Subcutaneous abdominal adipose tissue (tissue), 5 donors: ENCODE measurements around the gene ITGA5.

ENCODE experiments used
- H3K27ac ChIP-seq: one replicate; pipeline ENCODE4 v1.7.0; 2013; ENCODE audit warnings: low read depth, mild to moderate bottlenecking, inconsistent platforms, low read length, moderate library complexity
- H3K27me3 ChIP-seq, 5 donors: one replicate each; pipeline ENCODE4 v1.7.0; 2013; ENCODE audit warnings: low read length in 5 of 5, inconsistent platforms in 1 of 5; ENCODE audit not compliant: control insufficient read depth in 5 of 5, insufficient read depth in 4 of 5
- H3K36me3 ChIP-seq, 5 donors: one replicate each; pipeline ENCODE4 v1.7.0; 2013; ENCODE audit warnings: low read length in 5 of 5; ENCODE audit not compliant: control insufficient read depth in 5 of 5, insufficient read depth in 5 of 5
- H3K4me1 ChIP-seq, 5 donors: one replicate each; pipeline ENCODE4 v1.7.0; 2013; ENCODE audit warnings: low read length in 5 of 5, mild to moderate bottlenecking in 3 of 5, moderate library complexity in 1 of 5; ENCODE audit not compliant: control insufficient read depth in 5 of 5, insufficient read depth in 5 of 5
- H3K4me3 ChIP-seq, 5 donors: one replicate each; pipeline ENCODE4 v1.7.0; 2013; ENCODE audit warnings: low read length in 5 of 5, low read depth in 1 of 5
- H3K9ac ChIP-seq, 5 donors: one replicate each; pipeline ENCODE4 v1.7.0; 2013; ENCODE audit warnings: low read length in 5 of 5, mild to moderate bottlenecking in 4 of 5, moderate library complexity in 3 of 5
- H3K9me3 ChIP-seq, 5 donors: one replicate each; pipeline ENCODE4 v1.7.0; 2013; ENCODE audit warnings: low read length in 5 of 5; ENCODE audit not compliant: control insufficient read depth in 5 of 5
- donor health status: healthy.
- donor health status: healthy.
- donor health status: healthy.
- donor health status: healthy.
- donor health status: healthy.

Gene ITGA5

GRCh38 chr12:54349679-54350078 lies 69.4 kb downstream of the ITGA5 start:
- Histone ChIP-seq H3K9me3 (no peaks in the 10 kb centered on the region), H3K4me3 (no peak overlapping the region), H3K27ac (no peak overlapping the region), H3K9ac (peak overlapping the region in 1 of 5 donors; percentile 38), H3K4me1 (peaks cover 14 to 52% (median 42%) of the 10 kb centered on the region in 5 donors), H3K36me3 (peaks cover 23 to 65% (median 61%) of the 10 kb centered on the region in 5 donors), H3K27me3 (no peaks in the 10 kb centered on the region)

GRCh38 chr12:54349036-54349435 lies 70.0 kb downstream of the ITGA5 start:
- Histone ChIP-seq H3K9ac (no peak overlapping the region), H3K27ac (no peak overlapping the region), H3K9me3 (no peaks in the 10 kb centered on the region)

More at GRCh38 chr12:54349036-54349435, 70.0 kb downstream of the ITGA5 start:
- H3K27me3 ChIP-seq = no peaks in the 10 kb centered on the region
- no peak overlapping the region for H3K4me3 ChIP-seq
- H3K36me3 ChIP-seq = peaks cover 23 to 67% (median 62%) of the 10 kb centered on the region in 5 donors
- peaks cover 14 to 50% (median 42%) of the 10 kb centered on the region in 5 donors for H3K4me1 ChIP-seq
